GM20431 (cell line): ENCODE results near the gene CYP26B1.

ENCODE experiments used
- in situ Hi-C: fragments of 300-500 bp; cut with MseI, MboI; formaldehyde crosslinking; loops from one replicate; pipeline ENCODE4 v1.15.0; 2020; ENCODE audit warnings: low sequenced_read_pairs; ENCODE audit not compliant: unreplicated experiment

CYP26B1 gene

DNA sequence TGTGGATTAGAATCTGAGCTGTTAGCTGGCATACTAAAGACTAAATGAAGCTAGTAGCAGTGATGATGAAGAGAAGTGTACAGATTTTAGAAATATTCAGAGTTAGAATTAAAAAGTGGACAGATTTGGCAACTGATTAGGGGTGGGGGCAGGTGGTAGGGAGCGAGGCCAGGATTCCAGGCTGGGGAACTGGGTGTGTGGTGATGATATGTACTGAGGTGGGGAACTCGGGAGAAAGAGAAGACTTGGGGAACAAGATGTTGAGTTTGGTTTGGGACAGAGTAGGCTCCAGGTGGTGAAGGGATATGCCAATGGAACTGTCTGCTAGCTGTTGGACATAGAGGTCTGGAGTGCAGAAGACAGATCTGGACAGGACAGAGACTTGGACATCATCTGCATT is 9.2 kb upstream of the CYP26B1 start:
- in situ Hi-C loops = no loop called here

DNA sequence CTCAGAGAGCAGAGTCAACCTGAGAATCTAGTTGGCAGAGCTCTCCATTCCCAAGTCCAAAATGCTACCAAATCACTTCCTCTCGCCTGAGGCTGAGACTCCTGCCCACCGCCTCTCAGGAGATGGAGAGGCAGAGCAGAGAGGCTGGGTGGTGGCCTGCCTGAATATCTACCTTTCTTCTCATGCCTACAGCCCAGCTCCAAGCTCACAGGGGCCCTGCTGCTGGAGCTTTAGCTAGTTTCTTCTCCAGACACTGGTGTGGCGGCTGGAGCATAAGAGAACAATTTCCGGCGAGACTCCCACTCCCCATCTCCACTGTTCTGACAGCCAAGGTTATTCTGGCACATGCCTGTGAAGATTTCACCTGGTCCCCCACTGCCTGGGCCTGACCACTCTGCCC is 8.1 kb upstream of the CYP26B1 start:
- in situ Hi-C loops = no loop called here

DNA sequence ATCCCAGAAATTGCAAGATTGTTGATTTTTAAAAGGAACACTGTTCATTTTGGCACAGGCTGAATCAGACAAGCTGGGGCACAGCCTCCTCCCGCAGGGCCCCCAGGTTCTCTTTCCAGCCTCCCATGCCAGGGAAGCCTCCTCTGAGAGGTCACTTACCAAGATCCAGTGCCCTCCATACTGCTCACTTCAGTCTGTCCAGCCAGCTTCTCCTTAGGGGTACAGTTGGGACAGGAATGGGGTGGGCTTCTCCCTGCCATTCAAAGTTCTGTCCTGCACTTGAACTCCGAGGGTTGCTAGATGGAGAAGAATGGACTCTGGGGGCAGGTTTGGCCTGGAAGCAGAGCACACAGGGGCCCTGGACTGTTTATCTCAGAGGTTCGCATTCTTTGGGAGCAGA is 7.5 kb upstream of the CYP26B1 start:
- in situ Hi-C loops = no loop called here

DNA sequence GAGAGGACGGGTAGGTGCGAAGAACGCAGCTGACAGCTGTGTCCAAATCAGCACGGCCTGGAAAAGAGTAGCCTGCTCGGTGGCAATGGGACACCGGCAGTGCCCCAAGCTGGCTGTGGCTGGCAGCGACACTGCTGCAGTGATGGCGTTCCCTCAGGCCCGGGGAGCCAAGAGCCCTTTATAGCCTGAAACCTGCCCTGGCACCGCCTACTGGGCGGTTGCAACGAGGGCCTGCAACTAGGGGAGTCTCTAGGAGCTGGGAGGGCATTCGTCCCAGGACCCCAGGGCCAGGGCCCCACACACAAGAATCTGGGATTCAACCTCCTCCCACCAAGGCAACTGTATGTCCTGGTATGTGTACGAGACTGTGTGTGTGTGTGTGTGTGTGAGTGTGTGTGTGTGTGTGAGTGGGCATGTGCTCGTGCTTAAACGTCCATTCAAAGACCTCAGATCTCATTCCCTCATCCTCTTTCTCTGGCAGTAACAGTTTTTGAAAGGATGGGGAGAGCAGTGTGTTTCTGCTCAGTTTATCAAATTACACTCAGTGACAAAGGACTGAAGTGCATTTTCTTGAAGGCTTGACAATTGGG is 6.8 kb upstream of the CYP26B1 start:
- in situ Hi-C loops = no loop called here

DNA sequence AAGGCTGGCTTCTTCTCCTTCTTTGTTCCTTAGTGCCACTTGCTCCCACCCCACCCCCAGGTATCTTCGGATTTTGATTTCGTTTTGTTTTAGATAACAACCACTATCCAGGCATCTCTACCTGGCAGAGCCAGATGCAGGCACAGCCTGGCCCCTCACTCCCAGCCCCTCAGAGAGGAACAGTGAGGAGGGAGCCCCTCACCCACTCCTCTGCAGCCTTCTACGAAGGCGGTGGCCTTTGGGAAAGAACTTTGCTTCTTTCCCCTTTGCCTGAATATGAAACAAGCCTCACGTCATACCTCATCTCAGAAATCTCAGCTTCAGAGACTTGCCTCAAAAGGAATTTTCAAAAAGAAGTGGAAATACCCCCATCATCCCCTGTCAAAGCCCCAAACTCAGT is 6.3 kb upstream of the CYP26B1 start:
- in situ Hi-C loops = no loop called here

DNA sequence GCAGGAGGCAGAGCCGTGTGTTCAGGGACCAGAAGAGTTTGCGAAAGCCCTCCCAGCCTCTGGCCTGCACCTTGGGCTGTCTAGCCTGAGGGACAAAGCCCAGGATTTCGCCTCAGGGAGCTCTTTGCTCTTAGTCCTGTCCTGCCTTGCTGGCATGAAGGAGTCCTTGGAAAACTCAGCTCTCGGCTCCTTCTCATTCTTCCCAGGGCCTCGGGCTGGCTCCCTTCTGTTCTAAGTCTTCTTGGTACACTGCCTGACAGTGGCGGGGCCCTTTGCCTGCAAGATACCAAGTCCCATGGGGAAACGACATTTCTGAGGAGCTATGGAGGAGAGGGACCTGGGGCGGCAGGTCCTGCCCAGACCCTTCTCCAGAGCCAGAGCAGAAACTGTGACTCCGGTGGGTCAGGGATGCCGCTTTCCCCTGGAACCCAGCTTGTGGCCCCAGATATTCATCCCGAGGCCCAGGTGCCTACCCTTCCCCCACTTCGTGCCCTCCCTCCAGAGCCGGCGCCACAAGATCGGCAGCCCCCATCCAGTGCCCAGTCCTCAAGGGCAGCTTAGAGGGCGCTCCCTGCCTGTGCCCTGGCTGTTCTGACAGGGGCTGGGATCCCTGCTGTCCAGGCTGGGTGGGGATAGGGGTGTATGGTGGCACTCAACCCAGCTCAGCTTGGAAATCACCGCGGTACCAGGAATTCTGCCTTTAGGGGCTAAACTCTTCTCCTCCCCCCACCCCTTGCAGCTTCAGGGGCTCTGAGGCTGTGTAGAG is 5.5 kb upstream of the CYP26B1 start:
- in situ Hi-C loops = no loop called here

DNA sequence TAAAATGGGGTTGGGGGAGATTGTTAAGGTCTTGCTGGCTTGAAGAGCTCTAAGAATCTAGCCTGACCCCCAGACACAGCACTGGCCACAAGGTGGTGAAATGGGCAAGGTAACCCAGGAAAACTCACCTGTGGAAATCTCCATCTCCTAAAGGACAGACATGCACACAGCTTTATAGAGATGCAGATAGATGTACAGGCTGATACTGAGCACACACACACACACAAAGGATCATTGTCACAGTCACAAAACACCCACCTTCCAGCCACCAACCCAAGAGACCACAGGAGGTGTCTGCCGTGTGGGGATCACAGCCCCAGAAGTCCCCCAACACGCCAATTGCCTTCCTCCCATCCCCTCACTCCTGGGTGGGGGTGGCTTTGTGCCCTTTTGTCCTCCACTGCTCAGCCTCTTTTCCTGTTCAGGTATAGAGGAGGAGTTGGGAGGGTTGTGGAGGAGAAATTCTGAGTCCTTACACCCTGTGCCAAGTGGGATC is 3.2 kb upstream of the CYP26B1 start:
- in situ Hi-C loops = no loop called here

DNA sequence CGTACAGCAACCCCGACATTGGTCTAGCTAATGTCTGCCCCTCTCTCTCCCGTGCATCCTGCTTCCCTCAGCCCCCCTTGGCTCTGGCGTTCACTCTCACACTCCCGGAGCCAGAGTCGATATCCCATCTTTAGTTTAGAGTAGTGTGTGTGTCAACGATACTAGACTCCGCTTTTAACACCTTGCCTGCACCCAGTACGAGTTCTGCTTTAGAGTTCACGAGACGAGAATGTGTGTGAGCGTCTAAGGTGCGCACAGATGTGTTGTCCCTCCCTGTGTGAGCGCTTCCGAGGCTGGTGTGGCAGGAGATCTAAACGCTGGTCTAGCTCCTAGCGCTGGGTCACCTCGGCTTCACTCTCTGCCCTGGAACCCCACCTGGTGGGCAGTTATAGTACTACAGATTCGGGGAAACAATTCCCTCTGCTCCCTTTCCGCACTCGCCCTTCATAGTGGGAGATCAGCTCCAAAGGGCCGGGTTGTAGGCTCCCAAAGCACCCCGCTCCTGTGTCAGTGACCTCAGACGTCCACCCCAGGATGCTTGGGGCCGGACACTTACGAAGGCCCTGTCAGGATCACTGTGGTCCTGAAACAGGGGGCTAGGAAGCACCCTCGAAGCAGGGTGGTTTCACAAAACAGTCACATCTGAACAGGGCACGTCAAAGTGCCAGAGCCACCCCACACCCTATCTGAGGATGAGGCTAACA is 2.6 kb upstream of the CYP26B1 start:
- in situ Hi-C loops = no loop called here

DNA sequence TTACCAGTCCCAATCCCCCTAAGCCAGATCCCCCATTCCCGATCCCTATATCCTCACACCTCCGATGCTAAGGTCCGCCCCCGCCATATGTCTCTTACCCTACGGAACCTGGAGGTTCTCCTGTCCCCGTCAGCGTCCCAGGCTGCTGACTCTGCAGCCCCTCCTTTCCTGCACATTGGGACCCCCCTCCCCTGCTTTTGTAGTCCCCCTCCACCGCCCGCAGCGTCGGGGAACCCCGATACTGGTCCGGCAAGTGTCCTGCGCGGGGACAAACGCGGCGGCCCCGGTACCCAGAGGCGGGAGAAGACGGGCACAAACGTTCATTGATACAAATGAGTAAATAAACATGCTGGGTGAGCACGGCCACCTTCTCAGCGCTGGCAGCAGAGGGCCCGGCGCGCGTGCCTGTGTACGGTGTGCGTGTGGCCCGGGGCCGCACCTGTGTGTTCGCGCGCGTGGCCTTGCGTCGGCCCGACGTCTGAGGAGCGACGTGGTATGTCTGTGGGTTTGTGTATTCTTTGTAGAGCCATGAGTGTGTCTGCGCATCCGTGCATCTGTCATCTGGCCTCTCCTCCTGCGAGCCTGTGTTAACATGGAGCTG is 2.0 kb upstream of the CYP26B1 start:
- in situ Hi-C loops = no loop called here

DNA sequence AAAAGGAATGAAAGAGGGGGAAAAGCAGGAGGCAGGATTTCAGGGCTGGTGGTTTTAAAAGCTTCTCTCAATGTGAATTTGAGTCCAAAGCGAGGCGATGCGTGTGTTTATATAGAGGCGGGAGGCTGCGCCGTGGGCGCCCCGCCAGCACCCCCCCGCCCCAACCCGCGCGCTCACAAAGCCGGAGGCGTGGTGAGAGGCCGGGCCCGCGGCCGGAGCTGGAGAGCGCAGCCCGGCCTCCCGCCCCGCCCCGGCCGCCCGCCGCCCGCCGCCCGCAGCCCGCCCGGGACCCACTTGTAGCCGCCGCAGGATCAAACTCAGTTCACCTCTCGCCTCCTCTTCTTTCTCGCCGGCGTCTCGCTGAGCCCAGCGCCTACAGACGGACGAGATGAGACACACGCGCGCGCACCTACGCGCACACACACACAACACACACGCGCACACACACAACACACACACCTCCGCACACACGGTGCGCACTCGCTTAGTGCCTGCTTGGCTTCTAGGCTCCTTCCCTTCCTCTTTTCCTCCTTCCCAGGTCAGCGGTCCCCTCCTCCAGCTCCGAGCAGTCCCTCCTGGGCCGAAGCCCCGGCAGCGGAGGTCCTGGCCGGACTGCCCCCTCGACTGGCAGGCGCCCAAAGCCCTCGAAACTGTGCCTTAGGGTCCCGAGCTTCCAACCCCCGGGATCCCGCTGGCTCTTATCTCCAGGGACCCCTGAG is 1.3 kb upstream of the CYP26B1 start:
- in situ Hi-C loops = no loop called here

DNA sequence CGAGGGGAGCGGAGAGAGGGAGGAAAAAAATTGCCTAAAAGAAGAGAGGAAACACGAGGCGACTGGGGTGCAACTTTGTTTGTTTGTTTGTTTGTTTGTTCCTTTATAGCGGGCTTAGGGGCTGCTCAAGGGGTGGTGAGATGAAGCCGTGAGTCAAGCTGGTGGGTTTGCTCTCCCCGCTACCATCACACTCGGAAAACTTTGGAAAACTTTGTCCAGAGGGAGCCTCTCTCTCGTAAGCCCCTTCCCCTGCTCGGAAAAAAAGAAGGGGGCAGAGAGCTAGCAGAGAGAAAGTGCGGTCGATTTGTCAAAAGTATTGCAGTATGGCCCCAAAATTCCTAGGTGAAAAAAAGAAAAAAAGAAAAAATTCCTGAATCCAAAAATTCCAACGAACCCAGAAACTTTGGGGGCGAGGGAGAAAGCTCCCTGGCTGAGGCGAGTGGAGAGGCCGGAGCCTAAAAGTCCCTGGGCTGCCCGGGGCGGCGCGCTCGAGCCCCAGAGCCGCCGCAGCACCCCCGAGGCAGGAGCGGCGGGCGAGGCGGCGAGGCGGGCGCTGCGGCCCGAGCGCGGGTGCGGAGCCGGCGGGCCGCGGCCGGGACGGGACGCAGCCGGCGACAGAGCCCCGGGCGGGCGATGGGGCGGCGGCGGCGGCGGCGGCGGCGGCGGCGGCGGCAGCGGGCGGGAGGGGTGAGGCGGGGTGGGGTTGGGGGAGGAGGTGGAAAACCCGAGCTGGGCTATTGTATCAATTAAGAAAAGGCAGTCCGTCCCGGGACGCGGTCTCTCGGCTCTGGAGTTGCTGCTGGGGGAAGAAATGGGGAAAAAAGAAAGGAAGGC is 558 bp upstream of the CYP26B1 start:
- in situ Hi-C loops = no loop called here

DNA sequence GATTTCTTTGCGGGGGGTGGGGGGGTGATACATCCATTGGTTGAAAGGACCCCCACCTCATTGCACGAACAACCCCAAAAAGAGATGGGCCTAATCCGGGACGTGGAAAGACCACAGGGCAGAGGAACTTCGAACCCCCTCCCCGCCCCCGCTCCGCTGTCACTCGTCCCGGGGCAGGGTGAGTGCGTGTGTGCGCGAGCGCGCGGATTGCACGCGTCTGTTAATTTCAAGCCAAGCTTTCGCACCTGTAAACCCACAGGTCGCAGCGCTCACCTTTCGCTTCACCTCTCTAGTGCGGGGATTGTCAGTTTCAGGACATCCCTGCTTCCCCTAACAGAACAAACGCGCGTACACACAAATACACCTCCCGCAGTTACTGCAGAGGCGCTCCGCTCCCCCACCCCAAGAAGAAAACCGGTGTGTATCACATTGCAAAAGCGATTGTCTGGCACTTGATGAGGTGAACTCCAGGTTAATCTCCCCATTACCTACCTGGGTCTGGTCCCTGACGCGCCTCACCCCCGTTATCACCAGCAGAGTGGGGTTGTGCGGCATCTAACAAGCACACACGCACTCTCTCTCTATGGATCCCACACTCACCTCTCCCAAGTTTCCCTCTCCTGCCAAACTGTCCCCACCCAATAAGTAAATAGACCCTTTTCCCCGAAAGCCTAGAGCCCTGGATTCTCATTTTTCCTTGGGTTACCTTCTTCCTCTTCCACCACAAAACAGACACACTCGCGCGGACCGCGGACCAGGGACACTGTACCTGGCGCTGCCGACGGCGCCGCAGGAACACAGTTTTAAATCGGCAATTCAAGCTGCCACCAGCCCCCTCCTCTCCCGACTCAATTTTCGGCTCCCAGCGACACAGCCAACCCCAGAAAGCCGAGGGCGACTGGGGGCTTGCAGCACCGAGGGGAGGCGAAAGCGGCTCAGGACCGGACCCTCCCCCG is 1.0 kb downstream of the CYP26B1 start:
- in situ Hi-C loops = no loop called here

DNA sequence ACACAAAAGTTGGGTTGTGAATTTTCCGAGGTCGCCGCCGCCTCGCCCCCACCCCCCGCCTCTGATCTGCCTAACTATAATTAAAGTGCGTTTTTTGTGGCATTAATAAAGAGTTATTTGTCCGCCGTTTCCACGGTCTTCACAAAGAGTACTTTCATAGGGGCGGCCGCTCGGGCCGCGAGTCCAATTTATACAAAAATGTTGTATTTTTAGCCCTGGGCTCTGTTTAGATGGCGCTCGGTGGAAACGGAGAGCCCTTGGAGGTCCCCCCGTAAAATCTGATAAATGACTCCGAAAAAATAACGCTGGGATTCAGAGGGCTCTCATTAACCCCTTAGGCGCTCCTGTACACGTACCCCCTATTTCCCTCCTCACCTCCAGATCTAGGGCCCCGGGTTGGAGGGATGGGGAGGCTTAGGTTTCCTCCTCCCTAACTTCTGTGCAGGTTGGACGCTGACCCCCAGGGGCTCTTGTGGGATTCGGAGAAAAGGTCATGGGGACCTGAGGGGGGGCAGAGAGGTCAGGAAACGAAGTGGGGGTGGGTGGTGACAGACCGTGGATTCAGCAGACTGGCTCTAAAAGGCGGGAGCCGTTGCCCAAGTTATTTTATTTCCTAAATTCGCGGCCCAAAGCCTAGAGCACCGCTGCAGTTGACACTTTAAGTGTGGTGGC is 1.9 kb downstream of the CYP26B1 start:
- in situ Hi-C loops = no loop called here

DNA sequence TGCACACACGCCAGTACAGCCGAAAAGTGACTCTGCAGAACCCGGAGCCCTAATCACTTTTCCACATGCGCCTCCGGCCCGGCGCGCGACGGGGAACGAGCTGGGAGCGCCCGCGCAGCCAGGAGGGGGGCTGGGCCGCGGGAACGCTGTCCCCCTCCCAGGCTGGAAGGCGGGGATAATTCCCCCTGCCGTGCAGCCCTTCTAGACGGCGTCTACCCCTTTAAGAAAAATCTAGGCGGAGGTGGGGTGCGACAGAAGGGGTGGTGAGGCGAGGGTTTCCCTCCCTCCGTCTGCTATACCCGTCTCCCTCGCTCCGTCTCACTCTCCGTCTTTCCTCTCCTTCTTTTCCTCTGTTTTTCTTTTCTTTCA is 2.4 kb downstream of the CYP26B1 start:
- in situ Hi-C loops = no loop called here

DNA sequence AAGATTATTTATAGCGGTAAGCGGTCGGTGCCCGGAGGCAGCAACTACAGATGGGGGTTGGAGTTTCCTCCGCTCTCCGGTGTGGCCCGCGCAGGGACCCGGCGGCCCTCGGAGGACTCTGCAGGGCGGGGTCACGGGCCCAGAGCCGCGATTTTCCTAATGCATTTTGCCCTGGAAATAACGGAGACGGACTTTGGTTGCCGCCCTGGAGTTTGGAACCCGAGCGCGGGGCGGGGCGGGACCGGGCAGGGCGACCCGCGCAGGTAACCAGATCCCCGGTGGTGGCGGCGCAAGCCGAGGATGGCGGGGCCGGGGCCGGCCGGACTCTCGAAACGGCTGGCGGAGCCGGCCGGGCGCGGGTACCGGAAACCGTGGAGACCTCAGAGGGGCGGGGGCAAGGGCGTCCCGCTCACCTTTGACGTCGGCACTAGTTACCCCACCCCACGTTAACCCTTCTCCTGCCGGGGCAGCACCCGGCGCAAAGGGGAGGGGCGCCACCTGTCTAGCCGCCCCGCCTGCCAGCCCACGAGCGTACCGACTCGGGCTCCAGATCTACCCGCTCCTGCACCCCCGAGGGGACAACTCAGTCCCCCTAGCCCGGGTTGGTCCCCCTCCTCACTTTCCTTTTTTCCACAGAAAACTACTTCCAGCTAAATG is 2.9 kb downstream of the CYP26B1 start:
- in situ Hi-C loops = no loop called here

DNA sequence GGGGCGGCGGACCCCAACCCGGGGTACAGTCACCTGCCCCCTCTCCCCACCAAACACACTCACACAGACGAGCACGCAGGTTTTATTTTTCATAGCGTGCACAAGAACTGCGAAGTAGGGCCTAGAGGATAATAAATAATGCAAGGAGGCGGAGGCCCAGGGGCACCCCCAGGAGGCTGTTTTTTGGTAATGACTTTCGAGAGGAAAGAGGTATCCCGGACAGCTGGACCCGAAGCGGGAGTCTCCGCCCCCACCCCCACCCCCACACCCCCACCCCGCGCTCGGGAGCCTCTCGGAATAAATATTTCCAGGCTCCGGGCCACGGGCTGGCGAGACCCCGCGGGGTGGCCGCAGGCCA is 3.4 kb downstream of the CYP26B1 start:
- in situ Hi-C loops = no loop called here

DNA sequence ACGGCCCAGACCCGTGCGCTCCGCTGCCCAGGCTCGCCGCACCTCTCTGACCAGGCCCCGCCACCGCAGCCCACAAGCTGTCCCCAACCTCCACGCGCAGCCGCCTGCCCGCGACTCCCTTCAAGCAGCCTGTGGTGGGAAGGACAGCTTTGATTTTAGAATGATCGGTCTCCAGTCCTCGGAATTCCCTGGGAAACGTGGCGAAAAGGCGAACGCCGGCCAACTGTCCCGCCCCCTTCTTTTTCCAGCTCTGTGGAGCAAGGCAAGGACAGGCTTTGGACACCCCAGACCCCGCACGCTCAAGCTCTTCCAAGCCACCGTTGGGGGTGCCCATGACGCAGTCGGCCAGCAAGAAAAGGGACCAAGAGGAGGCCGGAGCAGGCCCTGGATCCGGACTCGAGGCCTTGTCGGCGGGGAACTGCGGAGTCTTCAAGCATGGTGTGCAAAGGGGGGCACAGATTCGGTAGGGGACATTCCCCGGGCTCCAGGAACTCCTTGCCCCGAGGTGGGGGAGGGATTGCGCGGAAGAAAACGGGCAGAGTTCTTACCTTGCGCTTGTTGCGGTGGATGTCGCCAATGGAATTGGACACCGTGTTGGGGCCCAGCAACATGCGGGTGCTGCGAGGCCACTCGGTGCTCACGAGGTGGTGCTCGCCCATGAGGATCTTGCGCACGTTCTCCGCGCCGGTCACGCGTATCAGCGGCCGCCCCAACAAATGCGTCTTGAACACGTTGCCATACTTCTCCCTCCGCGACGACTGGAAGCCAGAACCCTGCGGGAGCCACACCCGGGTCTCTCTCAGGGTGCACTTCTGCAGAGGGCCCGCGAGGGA is 4.0 kb downstream of the CYP26B1 start:
- in situ Hi-C loops = no loop called here
